H1 (cell line): Measurements from ENCODE around the gene S100A10. TPM values are rescaled to one million over a fixed set of nuclear protein-coding genes. Genes with fewer than 3 reads are reported as not detected.

Source experiments
- CTCF ChIA-PET: fragments of 300-600 bp; sonication (Branson Sonifier 250); formaldehyde crosslinking; loops from one replicate; lab custom pipeline; 2021; ENCODE audit not compliant: partially characterized antibody; lab: Charles Lee
- POLR2A ChIA-PET: fragments of 300-600 bp; sonication (Branson Sonifier 250); formaldehyde crosslinking; loops from one replicate; lab custom pipeline; 2021; ENCODE audit warnings: inconsistent platforms; ENCODE audit not compliant: partially characterized antibody; lab: Charles Lee
- DNase-seq, 2 experiments: peaks; one replicate each; pipeline versions ENCODE4 v3.0.0 to v3.0.0-alpha.2; 2010 to 2022; ENCODE audit warnings: low spot score in 2 of 2, low read depth in 1 of 2, mixed read lengths in 1 of 2
- FAIRE-seq: peaks from 2 replicates; lab custom pipeline; 2011; peaks lifted over from hg19 to GRCh38; lab: Jason Lieb, UNC
- H2AFZ ChIP-seq: 2 replicates; pipeline ENCODE4 v1.8.1; 2012; ENCODE audit warnings: low read length, inconsistent platforms
- H2AK5ac ChIP-seq: 2 replicates; pipeline ENCODE4 v1.6.1; 2013; ENCODE audit warnings: low read depth, low read length
- H2BK120ac ChIP-seq: replicated peaks from 2 replicates; pipeline ENCODE3; 2013; ENCODE audit warnings: low read depth, low read length, inconsistent platforms
- H2BK12ac ChIP-seq: 2 replicates; pipeline ENCODE4 v1.6.1; 2013; ENCODE audit warnings: low read depth, low read length
- H2BK15ac ChIP-seq: 2 replicates; pipeline ENCODE4 v1.6.1; 2013; ENCODE audit warnings: low read length
- H2BK20ac ChIP-seq: 2 replicates; pipeline ENCODE4 v1.6.1; 2013; ENCODE audit warnings: low read length
- H2BK5ac ChIP-seq: 2 replicates; pipeline ENCODE4 v1.6.1; 2013; ENCODE audit warnings: low read depth, low read length
- H3K14ac ChIP-seq: 2 replicates; pipeline ENCODE4 v1.6.1; 2013; ENCODE audit warnings: inconsistent platforms; ENCODE audit not compliant: insufficient read length
- H3K18ac ChIP-seq: 2 replicates; pipeline ENCODE4 v1.6.1; 2013; ENCODE audit warnings: low read length; ENCODE audit errors: extremely low read depth
- H3K23ac ChIP-seq: 2 replicates; pipeline ENCODE4 v1.6.1; 2013; ENCODE audit warnings: inconsistent platforms; ENCODE audit not compliant: insufficient read length
- H3K23me2 ChIP-seq: 2 replicates; pipeline ENCODE4 v1.6.1; 2013; ENCODE audit warnings: low read depth, low read length
- H3K27ac ChIP-seq: 2 replicates; pipeline ENCODE4 v1.6.1; 2011; ENCODE audit warnings: low read depth, low read length, inconsistent platforms
- H3K27me3 ChIP-seq, 4 experiments: replicated peaks in 1 of 4; 1 replicate in 1 of 4; 2 replicates in 3 of 4; pipeline versions ENCODE4 v1.6.1 to v1.8.1; 2011 to 2013; ENCODE audit warnings: low read length in 3 of 4, mild to moderate bottlenecking in 3 of 4, inconsistent platforms in 2 of 4, mixed read lengths in 2 of 4, moderate library complexity in 1 of 4; ENCODE audit not compliant: control insufficient read depth in 3 of 4, insufficient read depth in 3 of 4; ENCODE audit errors: extremely low read depth in 1 of 4
- H3K36me3 ChIP-seq, 4 experiments: 2 replicates each; pipeline versions ENCODE4 v1.6.1 to v1.8.1; 2011 to 2013; ENCODE audit warnings: mild to moderate bottlenecking in 4 of 4, low read length in 3 of 4, moderate library complexity in 2 of 4, control low read depth in 1 of 4, inconsistent platforms in 1 of 4; ENCODE audit not compliant: insufficient read depth in 4 of 4, control insufficient read depth in 2 of 4
- H3K4ac ChIP-seq: replicated peaks from 2 replicates; pipeline ENCODE3; 2013; ENCODE audit warnings: low read length, low read depth, mixed read lengths, inconsistent platforms; ENCODE audit not compliant: insufficient read length
- H3K4me1 ChIP-seq, 4 experiments: replicated peaks in 1 of 4; 1 replicate in 1 of 4; 2 replicates in 3 of 4; pipeline versions ENCODE4 v1.6.1 to v1.8.1; 2011 to 2013; ENCODE audit warnings: low read length in 3 of 4, inconsistent platforms in 2 of 4, mixed read lengths in 1 of 4; ENCODE audit not compliant: insufficient read depth in 4 of 4, control insufficient read depth in 3 of 4
- H3K4me2 ChIP-seq, 2 experiments: 2 replicates each; pipeline versions ENCODE4 v1.6.1 to v1.8.1; 2011 to 2013; ENCODE audit warnings: low read depth in 2 of 2, low read length in 2 of 2, control low read depth in 1 of 2, inconsistent platforms in 1 of 2, mild to moderate bottlenecking in 1 of 2; ENCODE audit not compliant: insufficient read depth in 1 of 2
- H3K4me3 ChIP-seq, 4 experiments: fragments of 200-600, 300-600 bp in 1 of 4; sonication (generic), shearing (Covaris generic), sonication (Bioruptor Twin) in 1 of 4; 2 replicates each; pipeline versions ENCODE4 v1.5.1 to v1.8.1; 2011 to 2016; ENCODE audit warnings: low read length in 4 of 4, low read depth in 3 of 4, control low read depth in 2 of 4, inconsistent platforms in 2 of 4, mild to moderate bottlenecking in 2 of 4, mixed read lengths in 1 of 4, moderate library complexity in 1 of 4; ENCODE audit not compliant: insufficient read depth in 2 of 4; ENCODE audit errors: extremely low read depth in 1 of 4
- H3K56ac ChIP-seq: replicated peaks from 2 replicates; pipeline ENCODE3; 2013; ENCODE audit warnings: low read depth, mild to moderate bottlenecking, mixed read lengths, low read length, inconsistent platforms; ENCODE audit not compliant: insufficient read length
- H3K79me1 ChIP-seq: 2 replicates; pipeline ENCODE4 v1.6.1; 2013; ENCODE audit warnings: low read depth, low read length, control low read depth
- H3K79me2 ChIP-seq, 2 experiments: 2 replicates each; pipeline versions ENCODE4 v1.6.1 to v1.8.1; 2012 to 2013; ENCODE audit warnings: low read length in 2 of 2, mild to moderate bottlenecking in 2 of 2, inconsistent platforms in 1 of 2; ENCODE audit not compliant: insufficient read depth in 2 of 2, control insufficient read depth in 1 of 2
- H3K9ac ChIP-seq, 4 experiments: replicated peaks in 1 of 4; 1 replicate in 1 of 4; 2 replicates in 3 of 4; pipeline versions ENCODE4 v1.6.1 to v1.8.1; 2011 to 2013; ENCODE audit warnings: low read depth in 3 of 4, low read length in 3 of 4, control low read depth in 2 of 4, mild to moderate bottlenecking in 2 of 4, moderate library complexity in 2 of 4, inconsistent platforms in 1 of 4; ENCODE audit errors: extremely low read depth in 1 of 4
- H3K9me3 ChIP-seq, 2 experiments: 2 replicates each; pipeline versions ENCODE4 v1.6.1 to v1.8.1; 2012 to 2013; ENCODE audit warnings: mild to moderate bottlenecking in 2 of 2, moderate library complexity in 2 of 2, control low read depth in 1 of 2, inconsistent platforms in 1 of 2, low read depth in 1 of 2, low read length in 1 of 2, mixed read lengths in 1 of 2; ENCODE audit not compliant: insufficient read depth in 2 of 2
- H4K20me1 ChIP-seq, 2 experiments: replicated peaks in 1 of 2; 2 replicates each; pipeline versions ENCODE3 to v1.8.1; 2011 to 2013; ENCODE audit warnings: inconsistent platforms in 2 of 2, low read length in 2 of 2, mild to moderate bottlenecking in 1 of 2; ENCODE audit not compliant: insufficient read depth in 2 of 2, control insufficient read depth in 1 of 2
- H4K5ac ChIP-seq: 2 replicates; pipeline ENCODE4 v1.6.1; 2013; ENCODE audit warnings: low read length, low read depth, mixed read lengths, inconsistent platforms; ENCODE audit not compliant: insufficient read length
- H4K8ac ChIP-seq: 2 replicates; pipeline ENCODE4 v1.8.0; 2013; ENCODE audit warnings: mild to moderate bottlenecking, moderate library complexity, low read length, inconsistent platforms; ENCODE audit not compliant: insufficient read depth; ENCODE audit errors: extremely low read depth
- H4K91ac ChIP-seq: replicated peaks from 2 replicates; pipeline ENCODE3; 2013; ENCODE audit warnings: low read length, mixed read lengths, inconsistent platforms; ENCODE audit not compliant: insufficient read length
- EZH2 ChIP-seq: fragments of 200-600 bp; sonication (generic); IDR thresholded peaks from 2 replicates; pipeline ENCODE4 v1.7.1; 2012; ENCODE audit warnings: low read depth, mild to moderate bottlenecking, moderate library complexity, low read length, inconsistent platforms; ENCODE audit not compliant: severe bottlenecking
- GABPA ChIP-seq: IDR thresholded peaks from 2 replicates; pipeline ENCODE4 v1.6.1; 2011; ENCODE audit warnings: mild to moderate bottlenecking, low read length, moderate library complexity, borderline replicate concordance; ENCODE audit not compliant: insufficient read depth
- GTF2F1 ChIP-seq: IDR thresholded peaks from 2 replicates; pipeline ENCODE4 v1.6.1; 2012; ENCODE audit warnings: low read depth, low read length, improper control_type of control experiment, borderline replicate concordance
- KDM5A ChIP-seq: fragments of 200-600 bp; IDR thresholded peaks from 2 replicates; pipeline ENCODE4 v1.7.1; 2012; ENCODE audit warnings: mild to moderate bottlenecking, low read length, inconsistent platforms, mixed read lengths
- NANOG ChIP-seq: IDR thresholded peaks from 2 replicates; pipeline ENCODE4 v1.6.1; 2011; ENCODE audit warnings: low read length, low read depth, mild to moderate bottlenecking, inconsistent platforms; ENCODE audit not compliant: insufficient read depth, poor library complexity, severe bottlenecking
- POLR2AphosphoS5 ChIP-seq: IDR thresholded peaks from 2 replicates; pipeline ENCODE4 v1.6.1; 2011; ENCODE audit warnings: low read depth, low read length
- SIX5 ChIP-seq: IDR thresholded peaks from 2 replicates; pipeline ENCODE4 v1.6.1; 2011; ENCODE audit warnings: mild to moderate bottlenecking, low read depth, low read length
- SP4 ChIP-seq: IDR thresholded peaks from 2 replicates; pipeline ENCODE4 v1.6.1; 2012; ENCODE audit warnings: low read length, inconsistent platforms
- SUZ12 ChIP-seq: fragments of 200-600 bp; sonication (generic); IDR thresholded peaks from 2 replicates; pipeline ENCODE4 v1.6.1; 2012; ENCODE audit warnings: mild to moderate bottlenecking, inconsistent platforms, low read length, moderate library complexity, mixed read lengths
- TAF1 ChIP-seq: IDR thresholded peaks from 2 replicates; pipeline ENCODE4 v1.6.1; 2011; ENCODE audit warnings: mild to moderate bottlenecking, low read depth, low read length
- TAF7 ChIP-seq: optimal IDR thresholded peaks from 2 replicates; pipeline ENCODE3; 2011; ENCODE audit warnings: low read depth, mild to moderate bottlenecking, inconsistent platforms, low read length, moderate library complexity, borderline replicate concordance
- ZNF274 ChIP-seq: IDR thresholded peaks from 2 replicates; pipeline ENCODE4 v1.7.0; 2012; ENCODE audit warnings: low read length, borderline replicate concordance; ENCODE audit errors: extremely low read depth
- WGBS, 2 experiments: shearing (Covaris generic) in 1 of 2; methylation state at CpG; one replicate each; pipeline versions ENCODE4 v1.1.6 to v1.1.7; 2013 to 2015; ENCODE audit warnings: low lambda C conversion rate in 2 of 2, mixed read lengths in 2 of 2, inconsistent platforms in 1 of 2, low coverage in 1 of 2, missing lambda C conversion rate in 1 of 2; ENCODE audit not compliant: insufficient replicate concordance in 2 of 2, insufficient coverage in 1 of 2, insufficient read length in 1 of 2; ENCODE audit errors: extremely low coverage in 1 of 2, missing lambda C conversion rate in 1 of 2; 5-methylcytosine and 5-hydroxymethylcytosine counted together
- polyA plus RNA-seq, 7 experiments: library from polyadenylated mRNA; depleted of rRNA in 3 of 7; stranded (reverse) in 5 of 7; unstranded in 2 of 7; fragments of >200 nt in 5 of 7; fragments of 200-250 nt in 2 of 7; gene quantifications; 1 replicate in 5 of 7; 2 replicates in 1 of 7; 4 replicates in 1 of 7; pipeline versions ENCODE4 v1.2.1 to v1.2.3, GENCODE V29; 2011 to 2013; ENCODE audit warnings: missing spikeins in 2 of 7, mixed read lengths in 2 of 7
- total RNA-seq: library from RNA; stranded (reverse); fragmentation: NEBNext Ultra II Directional; extraction: Animal tissue kit (Norgen Biotek cat#: 25700); gene quantifications from 2 replicates; pipeline ENCODE4 v1.2.1, GENCODE V29; 2021
- TF ChIP-seq, protein P1 (sequence below): IDR thresholded peaks from 2 replicates; pipeline ENCODE4 v1.6.1; 2012; ENCODE audit warnings: inconsistent platforms

The S100A10 gene
- total and polyA plus RNA-seq, 2 of the 8 experiments (the other 6 are each of a cell fraction or from before 2014, with no cell fraction given): 23.9 to 231 TPM

DNA sequence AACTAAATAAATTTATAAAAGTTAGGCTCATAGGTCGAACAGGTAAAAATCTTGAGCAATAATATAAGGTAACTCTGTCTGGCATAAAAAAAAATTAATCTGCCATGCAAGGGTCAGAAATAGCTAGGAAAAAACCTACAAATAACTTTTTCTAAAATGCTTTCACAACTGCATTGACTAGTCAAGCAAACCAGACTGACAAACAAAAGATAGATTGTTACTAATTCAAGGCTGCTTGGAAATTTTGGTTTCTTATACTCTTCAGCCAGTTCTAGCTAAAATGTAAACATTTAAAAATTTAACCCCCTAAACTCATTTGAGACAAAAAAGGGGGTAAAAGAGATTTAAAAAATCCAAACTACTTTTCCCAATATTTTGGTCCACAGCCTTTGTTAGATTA, 40.8 kb downstream of the S100A10 start:
- no peak overlapping the region for H3K14ac ChIP-seq
- no peaks in the 10 kb centered on the region for H3K4me1 ChIP-seq
- no peak overlapping the region for H3K4me2 ChIP-seq
- no peak overlapping the region for H4K91ac ChIP-seq
- no peak overlapping the region for H3K56ac ChIP-seq
- no peak overlapping the region for H3K4me3 ChIP-seq
- no peak overlapping the region for H3K27ac ChIP-seq
- no peak overlapping the region for H2BK5ac ChIP-seq
- no peak for DNase-seq
- no peak overlapping the region for H3K4ac ChIP-seq
- H4K5ac ChIP-seq: no peak overlapping the region
- H2AK5ac ChIP-seq: no peak overlapping the region
- no peaks in the 10 kb centered on the region for H3K23me2 ChIP-seq
- H3K18ac ChIP-seq: no peak overlapping the region
- no peak overlapping the region for H4K8ac ChIP-seq
- H2BK120ac ChIP-seq: no peak overlapping the region
- no peaks in the 10 kb centered on the region for H3K27me3 ChIP-seq
- no peak overlapping the region for H3K9ac ChIP-seq
- no peak overlapping the region for H2BK12ac ChIP-seq
- no peak overlapping the region for H2AFZ ChIP-seq
- H3K36me3 ChIP-seq: no peaks in the 10 kb centered on the region
- H3K79me1 ChIP-seq: no peaks in the 10 kb centered on the region
- ChIA-PET CTCF (interaction anchor here (0.7 to 5.4 kb wide), 9 partner anchors 12 to 67 kb away, joined by 3 to 37 read pairs (median 5); no protein-coding TSS in a partner anchor), POLR2A (no interaction called here)
- no peak for FAIRE-seq
- no peaks in the 10 kb centered on the region for H3K9me3 ChIP-seq
- no peak overlapping the region for H2BK20ac ChIP-seq
- WGBS, 2 experiments: 96% methylated on average over 1 of the region's 1 CpG; no CpG with 5 or more reads in 1 of the 2 experiments
- no peak overlapping the region for H2BK15ac ChIP-seq
- H3K23ac ChIP-seq: no peak overlapping the region
- H4K20me1 ChIP-seq: no peaks in the 10 kb centered on the region
- no peaks in the 10 kb centered on the region for H3K79me2 ChIP-seq
- no peak for TF ChIP-seq NANOG
- no peak for TF ChIP-seq SUZ12
- no peak for TF ChIP-seq SIX5
- no peak for TF ChIP-seq EZH2
- TF ChIP-seq KDM5A: no peak
- no peak for TF ChIP-seq ZNF274
- TF ChIP-seq, protein P1, sequence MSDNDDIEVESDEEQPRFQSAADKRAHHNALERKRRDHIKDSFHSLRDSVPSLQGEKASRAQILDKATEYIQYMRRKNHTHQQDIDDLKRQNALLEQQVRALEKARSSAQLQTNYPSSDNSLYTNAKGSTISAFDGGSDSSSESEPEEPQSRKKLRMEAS: no peak
- TF ChIP-seq GTF2F1: no peak
- TF ChIP-seq GABPA: no peak
- TF ChIP-seq SP4: no peak
- no peak for TF ChIP-seq TAF7
- TF ChIP-seq POLR2AphosphoS5: no peak
- TF ChIP-seq TAF1: no peak
